Osteoblast (primary cell): ENCODE data around the gene BTBD7. TPM values are rescaled to one million over a fixed set of nuclear protein-coding genes. Genes with fewer than 3 reads are reported as not detected.

Experiments
- DNase-seq: peaks from one replicate; pipeline ENCODE4 v3.0.0; 2011; ENCODE audit warnings: low spot score, mixed read lengths; ENCODE audit not compliant: insufficient read length; ENCODE audit errors: missing footprints
- H2AFZ ChIP-seq: 2 replicates; pipeline ENCODE4 v1.6.0; 2011; ENCODE audit warnings: mild to moderate bottlenecking, low read length
- H3K27ac ChIP-seq: 2 replicates; pipeline ENCODE4 v1.5.1; 2011; ENCODE audit warnings: mild to moderate bottlenecking, low read depth, low read length, moderate library complexity
- H3K27me3 ChIP-seq: 2 replicates; pipeline ENCODE4 v1.6.0; 2012; ENCODE audit warnings: mild to moderate bottlenecking, control low read depth, inconsistent platforms, low read length, moderate library complexity; ENCODE audit not compliant: insufficient read depth
- H3K36me3 ChIP-seq: 2 replicates; pipeline ENCODE4 v1.5.1; 2011; ENCODE audit warnings: mild to moderate bottlenecking, low read length, control low read depth, moderate library complexity; ENCODE audit not compliant: insufficient read depth
- H3K4me1 ChIP-seq: 2 replicates; pipeline ENCODE4 v1.5.1; 2011; ENCODE audit warnings: mild to moderate bottlenecking, low read length, control low read depth, moderate library complexity; ENCODE audit not compliant: insufficient read depth
- H3K4me2 ChIP-seq: 2 replicates; pipeline ENCODE4 v1.6.0; 2011; ENCODE audit warnings: mild to moderate bottlenecking, low read length; ENCODE audit not compliant: insufficient read depth
- H3K4me3 ChIP-seq: fragments of 200-600 bp; sonication (generic); 3 replicates; pipeline ENCODE4 v1.5.1; 2012; ENCODE audit warnings: mild to moderate bottlenecking, low read length, inconsistent platforms; ENCODE audit not compliant: insufficient read depth
- H3K79me2 ChIP-seq: 2 replicates; pipeline ENCODE4 v1.6.0; 2012; ENCODE audit warnings: mild to moderate bottlenecking, low read length, control low read depth, inconsistent platforms; ENCODE audit not compliant: insufficient read depth
- H3K9me3 ChIP-seq: 2 replicates; pipeline ENCODE4 v1.5.1; 2011; ENCODE audit warnings: low read depth, low read length, control low read depth
- H4K20me1 ChIP-seq: 2 replicates; pipeline ENCODE4 v1.6.0; 2012; ENCODE audit warnings: mild to moderate bottlenecking, low read length, control low read depth; ENCODE audit not compliant: insufficient read depth
- CTCF ChIP-seq: IDR thresholded peaks from 2 replicates; pipeline ENCODE4 v1.5.1; 2011; ENCODE audit warnings: mild to moderate bottlenecking, low read depth, low read length, moderate library complexity; ENCODE audit errors: extremely low read depth
- total RNA-seq: library from RNA; depleted of rRNA; stranded (reverse); fragments of >200 nt; gene quantifications from 2 replicates; pipeline ENCODE4 v1.2.3, GENCODE V29; 2012

The BTBD7 gene
- total RNA-seq, 1 donor = 31.1 TPM

DNA sequence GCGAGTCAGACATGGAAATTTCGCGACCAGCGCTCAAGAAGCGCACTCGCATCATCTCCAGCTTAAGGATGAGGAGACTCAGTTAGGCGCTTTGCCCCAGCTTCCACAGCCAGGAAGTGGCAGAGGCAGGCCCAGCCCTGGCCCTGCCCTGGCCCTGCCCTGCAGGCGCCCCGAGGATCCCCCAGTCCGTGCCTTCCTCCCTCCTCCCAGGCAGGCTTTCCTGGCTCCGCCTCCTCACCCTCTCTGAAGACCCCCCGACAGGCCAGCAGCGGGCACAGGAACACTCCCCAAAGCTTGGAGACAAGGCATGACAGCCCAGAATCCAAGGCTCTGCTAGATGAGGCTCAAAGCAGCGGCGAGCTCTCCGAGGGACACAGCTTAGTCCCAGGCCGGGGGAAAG is 100.7 kb downstream of the BTBD7 start:
- TF ChIP-seq CTCF = no peak
- Histone ChIP-seq H3K4me2 (peak overlapping the region; percentile 78), H3K4me3 (peak overlapping the region; percentile 65), H4K20me1 (no peaks in the 10 kb centered on the region), H3K79me2 (no peaks in the 10 kb centered on the region), H3K27me3 (no peaks in the 10 kb centered on the region), H3K36me3 (peaks cover 12% of the 10 kb centered on the region), H2AFZ (peak overlapping the region; percentile 81), H3K27ac (peak overlapping the region; percentile 24), H3K9me3 (no peaks in the 10 kb centered on the region), H3K4me1 (peaks cover 9% of the 10 kb centered on the region)
- peak; percentile 35 for DNase-seq

- H3K27ac ChIP-seq = peak overlapping the region; percentile 42
- H2AFZ ChIP-seq = peak overlapping the region; percentile 81
- no peaks in the 10 kb centered on the region for H3K27me3 ChIP-seq
These were observed 101.5 kb downstream of the BTBD7 start for GRCh38 chr14:93231129-93231979.

DNA sequence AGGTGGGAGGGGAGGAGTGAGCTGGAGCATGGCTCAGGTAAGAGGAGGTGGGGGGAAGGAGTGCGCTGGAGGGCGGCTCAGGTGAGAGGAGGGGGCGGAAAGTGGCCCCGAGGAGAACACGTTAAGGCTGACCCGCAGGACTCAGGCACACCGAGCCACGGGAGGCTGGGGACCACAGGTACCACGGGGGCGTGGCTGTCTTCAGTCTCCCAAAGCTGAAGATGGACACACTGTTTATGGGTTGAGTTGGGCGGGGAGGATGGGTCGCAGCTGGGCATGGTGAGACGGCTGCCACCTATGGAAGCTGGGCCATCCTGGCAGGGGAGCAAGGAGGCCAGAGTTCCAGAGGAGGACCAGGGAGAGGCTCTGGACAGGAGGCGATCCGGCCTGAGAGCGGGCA is 102.3 kb downstream of the BTBD7 start:
- H3K4me2 ChIP-seq = peak overlapping the region; percentile 78
- H3K36me3 ChIP-seq = peaks cover 17% of the 10 kb centered on the region
- H3K27ac ChIP-seq = no peak overlapping the region
- H3K4me1 ChIP-seq = peaks cover 9% of the 10 kb centered on the region
- no peaks in the 10 kb centered on the region for H4K20me1 ChIP-seq
- no peaks in the 10 kb centered on the region for H3K79me2 ChIP-seq
- DNase-seq = peak; percentile 53
- H2AFZ ChIP-seq = no peak overlapping the region
- TF ChIP-seq CTCF = no peak
- no peaks in the 10 kb centered on the region for H3K9me3 ChIP-seq
- peak overlapping the region; percentile 65 for H3K4me3 ChIP-seq
- no peaks in the 10 kb centered on the region for H3K27me3 ChIP-seq

More at GRCh38 chr14:93231129-93231979, 101.5 kb downstream of the BTBD7 start:
- H3K79me2 ChIP-seq = no peaks in the 10 kb centered on the region
- H3K9me3 ChIP-seq = no peaks in the 10 kb centered on the region
- H3K36me3 ChIP-seq = peaks cover 17% of the 10 kb centered on the region
- peak overlapping the region; percentile 78 for H3K4me2 ChIP-seq
- peak; percentile 88 for DNase-seq
- TF ChIP-seq CTCF = no peak
- H3K4me1 ChIP-seq = peaks cover 9% of the 10 kb centered on the region
- no peaks in the 10 kb centered on the region for H4K20me1 ChIP-seq
- peak overlapping the region; percentile 65 for H3K4me3 ChIP-seq

GRCh38 chr14:93228550-93228949 is 104.3 kb downstream of the BTBD7 start:
- TF ChIP-seq CTCF = no peak
- Histone ChIP-seq H3K9me3 (no peaks in the 10 kb centered on the region), H3K4me1 (no peaks in the 10 kb centered on the region), H4K20me1 (no peaks in the 10 kb centered on the region), H3K4me2 (no peak overlapping the region), H3K36me3 (peaks cover 23% of the 10 kb centered on the region), H3K79me2 (no peaks in the 10 kb centered on the region), H2AFZ (no peak overlapping the region), H3K27ac (no peak overlapping the region), H3K4me3 (no peak overlapping the region), H3K27me3 (no peaks in the 10 kb centered on the region)
- DNase-seq = no peak
